Kidney tubule cell (primary cell): ENCODE data around the gene DCLRE1A.
"Not testable (repeated sequence)": the region's sequence is repeated elsewhere in the genome, so short reads cannot be mapped to it uniquely, and the experiment has no call there.

Source experiments
- DNase-seq: peaks from one replicate; pipeline ENCODE4 v3.0.0-alpha.2; 2018; ENCODE audit warnings: low spot score

The DCLRE1A gene

GRCh38 chr10:113858541-113858940 is 4.7 kb upstream of the DCLRE1A start:
- DNase-seq: peak; percentile 28

GRCh38 chr10:113857210-113857609 is 3.3 kb upstream of the DCLRE1A start:
- DNase-seq: no peak

- DNase-seq: no peak
Observed at GRCh38 chr10:113856563-113856962, 2.7 kb upstream of the DCLRE1A start.

GRCh38 chr10:113854761-113855588 is 1.1 kb upstream of the DCLRE1A start:
- peak; percentile 56 for DNase-seq

GRCh38 chr10:113853578-113854012 is 287 bp downstream of the DCLRE1A start:
- no peak for DNase-seq

- no peak for DNase-seq
Observed at GRCh38 chr10:113849946-113850345, 3.9 kb downstream of the DCLRE1A start.

DNA sequence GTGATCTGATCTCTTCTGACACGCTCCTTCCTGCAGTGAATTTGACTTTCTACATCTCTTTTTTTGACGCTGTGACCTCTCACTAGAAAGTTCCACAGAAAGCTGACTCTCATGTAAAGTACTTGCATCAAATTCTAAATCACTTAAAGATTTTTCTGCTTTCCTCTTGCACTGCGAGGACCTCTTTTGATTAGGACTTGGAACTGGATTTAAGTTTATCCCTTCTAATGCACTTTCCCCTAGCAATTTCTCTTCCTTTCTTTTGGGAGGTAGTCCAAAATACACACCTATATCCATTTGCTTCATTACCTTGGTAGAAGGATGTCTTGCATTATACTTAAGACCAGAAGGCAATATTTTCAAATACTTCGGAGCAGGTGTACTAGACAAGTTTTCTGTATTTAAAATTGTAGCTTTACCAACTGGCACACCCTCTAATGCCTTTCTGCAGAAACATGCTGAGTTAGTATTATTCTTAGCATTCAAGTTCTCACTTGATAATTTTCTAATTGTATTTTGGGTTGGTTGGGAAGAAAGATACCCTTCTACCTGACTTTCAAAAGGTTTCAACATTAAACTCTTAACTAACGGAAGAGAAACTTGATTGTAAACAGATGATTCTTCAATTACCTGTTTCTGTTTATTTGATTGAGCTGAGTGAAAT is 4.6 kb downstream of the DCLRE1A start:
- no peak for DNase-seq

DNA sequence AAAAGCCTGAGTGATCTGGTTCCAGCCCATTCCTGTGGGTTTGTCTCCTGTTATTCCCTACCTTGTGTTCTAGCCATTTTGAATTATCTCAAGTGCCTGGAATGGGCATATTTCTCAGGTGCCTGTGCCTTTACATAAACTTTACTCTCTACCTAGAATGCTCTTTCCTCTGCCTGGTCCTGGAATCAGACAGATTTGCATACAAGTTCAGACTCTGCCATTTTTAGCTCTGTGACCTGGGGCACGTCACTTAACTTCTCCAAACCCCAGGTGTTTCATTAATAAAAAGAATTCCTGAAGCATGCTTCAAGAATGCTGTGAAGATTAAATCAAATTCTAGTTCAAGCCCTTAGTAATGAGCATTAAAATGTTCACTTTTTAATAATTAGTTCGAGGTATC is 7.8 kb downstream of the DCLRE1A start:
- no peak for DNase-seq

DNA sequence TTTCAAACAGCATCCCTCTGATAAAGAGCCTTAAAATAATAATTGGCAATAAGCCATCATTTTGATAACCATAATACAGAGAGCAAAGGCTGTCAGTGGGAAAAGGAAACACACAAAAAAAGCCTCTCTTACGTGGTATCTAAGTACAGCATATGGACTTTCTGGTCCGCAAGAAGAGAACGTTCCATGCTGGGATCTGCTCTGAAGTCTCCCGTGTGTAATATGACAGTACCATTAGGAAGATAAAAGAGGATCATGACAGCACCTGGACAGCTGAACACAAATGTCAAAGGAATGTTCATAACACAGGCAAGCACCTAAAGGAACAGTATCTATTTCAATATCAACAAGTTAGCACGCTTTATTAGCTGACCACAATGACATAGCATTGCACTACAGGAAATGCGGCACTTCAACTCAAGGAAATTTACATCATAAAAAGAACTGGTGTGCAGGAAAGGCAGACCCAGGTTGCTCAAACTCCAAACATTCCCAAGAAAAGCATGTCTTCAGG is 9.9 kb downstream of the DCLRE1A start:
- no peak for DNase-seq

GRCh38 chr10:113842171-113842570 is 11.7 kb downstream of the DCLRE1A start:
- DNase-seq: no peak

DNA sequence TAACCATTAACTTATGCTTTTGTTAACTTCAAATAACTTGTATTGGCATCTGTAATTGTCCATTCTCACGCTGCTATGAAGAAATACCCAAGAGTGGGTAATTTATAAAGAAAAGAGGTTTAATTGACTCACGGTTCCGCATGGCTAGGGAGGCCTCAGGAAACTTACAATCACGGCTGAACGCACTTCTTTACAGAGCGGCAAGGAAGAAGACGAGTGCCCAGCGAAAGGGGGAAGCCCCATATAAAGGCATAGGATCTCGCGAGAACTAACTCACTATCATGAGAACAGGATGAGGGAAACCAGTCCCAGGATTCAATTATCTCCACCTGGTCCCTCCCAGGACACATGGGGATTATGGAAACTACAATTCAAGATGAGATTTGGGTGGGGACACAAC is 25.3 kb downstream of the DCLRE1A start:
- DNase-seq: peak; percentile 25

GRCh38 chr10:113825791-113826190 is 28.1 kb downstream of the DCLRE1A start:
- DNase-seq: no peak

DNA sequence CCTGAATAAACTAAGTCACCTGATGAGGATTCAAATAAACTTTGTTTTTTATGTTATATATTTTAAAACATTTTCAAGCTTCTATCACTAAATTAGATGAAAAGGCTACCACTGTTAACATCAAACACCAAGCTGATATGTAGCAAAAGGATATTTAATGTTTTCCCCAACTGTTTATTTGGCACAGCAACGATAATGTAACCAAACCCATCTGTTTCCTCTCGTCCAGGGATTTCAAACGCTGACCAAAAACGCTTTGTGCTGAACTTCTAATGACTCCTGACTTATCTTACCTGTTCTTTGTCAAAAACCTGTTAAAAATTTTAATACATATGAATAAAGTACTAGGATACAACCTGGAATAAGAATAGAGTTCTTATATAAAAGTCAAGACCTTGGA is 30.5 kb downstream of the DCLRE1A start:
- DNase-seq: no peak

DNA sequence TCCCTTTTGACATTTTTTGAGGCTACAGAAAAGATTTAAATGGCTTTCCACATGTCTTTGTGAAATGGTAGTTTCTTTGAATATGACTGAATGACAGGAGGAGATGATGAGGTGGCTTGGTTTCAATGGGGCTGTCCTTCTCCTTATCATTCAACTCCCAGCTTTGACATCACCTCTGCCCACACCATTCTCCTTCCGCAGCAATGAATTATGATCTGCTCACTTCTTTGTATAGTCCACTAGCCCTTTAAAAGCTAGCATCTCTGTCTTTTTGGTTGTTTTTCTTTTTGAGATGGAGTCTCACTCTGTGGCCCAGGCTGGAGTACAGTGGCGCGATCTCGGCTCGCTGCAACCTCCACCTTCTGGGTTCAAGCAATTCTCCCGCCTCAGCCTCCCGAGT is 31.7 kb downstream of the DCLRE1A start:
- no peak for DNase-seq

DNA sequence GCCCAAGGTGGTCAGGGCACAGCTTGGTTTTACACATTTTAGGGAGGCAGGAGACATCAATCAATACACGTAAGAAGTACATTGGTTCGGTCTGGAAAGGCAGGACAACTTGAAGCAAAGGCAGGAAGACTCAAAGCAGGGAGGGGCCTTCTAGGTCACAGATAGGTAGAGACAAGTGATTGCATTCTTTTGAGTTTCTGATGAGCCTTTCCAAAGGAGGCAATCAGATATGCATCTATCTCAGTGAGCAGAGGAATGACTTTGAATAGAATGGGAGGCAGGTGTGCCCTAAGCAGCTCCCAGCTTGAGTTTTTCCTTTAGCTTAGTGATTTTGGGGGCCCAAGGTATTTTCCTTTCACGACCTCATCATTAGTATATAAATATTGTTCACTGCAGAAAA is 32.6 kb downstream of the DCLRE1A start:
- DNase-seq: not testable (repeated sequence)

- no peak for DNase-seq
Observed at GRCh38 chr10:113820507-113820906, 33.4 kb downstream of the DCLRE1A start.

GRCh38 chr10:113819989-113820388 is 33.9 kb downstream of the DCLRE1A start:
- DNase-seq: no peak

- DNase-seq: not testable (repeated sequence)
Observed at GRCh38 chr10:113814700-113815099, 39.2 kb downstream of the DCLRE1A start.

DNA sequence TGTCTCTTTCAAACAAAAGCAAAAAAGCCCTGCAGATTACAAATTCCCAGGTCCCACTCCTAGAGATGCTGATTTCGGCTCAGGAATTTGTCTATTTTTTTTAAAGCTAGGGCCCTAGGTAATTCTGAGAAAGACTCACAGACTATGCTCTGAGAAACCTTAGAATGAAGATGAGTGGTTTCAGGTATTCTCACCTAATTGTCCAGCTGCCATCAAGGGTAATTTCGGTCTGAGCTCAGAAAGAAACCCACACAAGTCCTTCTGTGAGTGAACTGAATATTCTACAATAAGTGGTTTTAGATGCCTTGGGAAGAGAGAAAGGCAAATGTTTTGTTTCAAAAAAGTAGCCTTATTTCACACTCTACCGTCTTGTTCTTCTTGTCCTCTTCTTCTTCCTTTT is 45.7 kb downstream of the DCLRE1A start:
- no peak for DNase-seq

GRCh38 chr10:113806503-113806902 is 47.4 kb downstream of the DCLRE1A start:
- no peak for DNase-seq

GRCh38 chr10:113802997-113803396 is 50.9 kb downstream of the DCLRE1A start:
- peak; percentile 20 for DNase-seq

DNA sequence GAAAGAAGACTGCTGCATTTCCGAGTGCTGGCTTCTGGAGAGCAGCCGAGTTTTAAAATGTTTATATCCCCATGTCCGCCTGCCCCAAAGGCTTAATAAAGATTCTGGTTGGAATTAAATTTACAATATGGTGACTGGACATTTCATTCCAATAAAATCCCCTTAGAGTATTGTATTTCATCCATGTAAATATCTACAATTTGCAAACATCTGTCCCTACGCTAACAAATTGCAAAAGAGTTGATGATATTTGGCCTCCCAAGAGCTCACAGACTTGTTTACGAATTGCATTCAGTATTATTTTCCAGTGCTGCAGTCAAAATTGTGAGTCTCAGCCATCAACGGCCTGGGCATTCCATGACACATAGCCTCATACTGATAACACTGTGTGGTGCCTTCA is 52.3 kb downstream of the DCLRE1A start:
- no peak for DNase-seq

GRCh38 chr10:113791691-113792090 is 62.2 kb downstream of the DCLRE1A start:
- DNase-seq: no peak
